GM21423 (cell line): ENCODE measurements around the gene GIMD1.
"Not testable (repeated sequence)": the region's sequence is repeated elsewhere in the genome, so short reads cannot be mapped to it uniquely, and the experiment has no call there.

ENCODE experiments used
- ATAC-seq: cut with Tn5 transposase; IDR thresholded peaks from one replicate; pipeline ENCODE4 v1.9.1; 2021; ENCODE audit warnings: mild to moderate bottlenecking, moderate library complexity; ENCODE audit not compliant: unreplicated experiment

Gene GIMD1

DNA sequence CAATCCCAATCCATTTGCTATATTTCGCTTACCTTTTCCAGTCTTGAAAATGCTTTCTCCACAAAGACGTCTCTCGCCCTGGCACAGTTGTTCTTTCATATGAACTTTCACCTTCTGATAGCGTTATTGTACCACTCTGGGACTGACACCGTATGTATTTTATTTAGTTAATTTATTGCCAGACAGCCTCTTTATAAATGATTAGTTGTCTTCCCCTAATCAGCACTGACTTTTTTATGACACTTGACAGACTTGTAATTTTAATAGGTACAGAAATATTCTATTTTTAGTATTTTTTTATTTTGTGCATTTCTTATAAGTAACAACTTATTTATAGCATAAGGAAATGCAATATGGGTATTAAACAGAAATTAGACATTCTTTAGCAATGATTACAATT is at the start of gene GIMD1:
TSS of gene GIMD1 (minus strand) at position 101 of the 400 bp plus-strand sequence. CDS start 1,343 bp downstream, outside the sequence.
- no peak for ATAC-seq

GRCh38 chr4:106414366-106414765 is 45.8 kb upstream of the GIMD1 start:
- ATAC-seq: no peak

DNA sequence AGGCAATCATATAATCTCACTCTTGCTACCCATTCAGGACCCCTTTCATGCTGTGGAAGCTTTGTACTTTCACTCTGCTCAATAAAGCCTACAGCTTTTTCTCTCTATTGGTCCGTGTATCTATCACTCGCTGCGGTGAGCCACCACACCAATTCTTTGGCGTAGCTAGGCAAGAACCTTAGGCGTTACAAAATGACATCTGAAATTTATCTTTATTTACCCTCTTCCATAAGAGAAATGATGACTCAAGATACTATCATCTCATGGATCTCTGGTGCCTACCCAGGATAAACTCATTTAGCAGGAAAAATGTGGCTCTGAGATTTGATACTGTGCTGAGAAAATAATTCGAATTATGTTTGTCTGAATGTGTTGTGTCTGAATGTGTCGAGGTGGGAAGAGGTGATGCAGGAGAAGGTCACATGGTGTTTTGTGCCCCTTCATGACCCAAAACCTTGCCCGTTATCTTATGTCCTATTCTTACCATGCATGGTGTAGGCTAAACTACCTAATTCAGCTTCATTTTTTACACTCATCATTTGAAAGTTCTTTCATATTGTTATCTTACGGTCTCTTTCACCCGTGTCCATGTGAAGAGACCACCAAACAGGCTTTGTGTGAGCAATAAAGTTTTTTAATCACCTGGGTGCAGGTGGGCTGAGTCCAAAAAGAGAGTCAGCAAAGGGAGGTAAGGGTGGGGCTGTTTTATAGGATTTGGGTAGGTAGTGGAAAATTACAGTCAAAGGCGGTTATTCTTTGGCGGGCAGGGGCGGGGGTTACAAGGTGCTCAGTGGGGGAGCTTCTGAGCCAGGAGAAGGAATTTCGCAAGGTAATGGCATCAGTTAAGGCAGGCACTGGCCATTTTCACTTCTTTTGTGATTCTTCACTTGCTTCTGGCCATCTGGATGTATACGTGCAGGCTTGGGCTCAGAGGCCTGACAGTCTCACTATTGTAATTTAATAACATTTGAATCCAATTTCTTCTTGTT is 41.6 kb upstream of the GIMD1 start:
- no peak for ATAC-seq

DNA sequence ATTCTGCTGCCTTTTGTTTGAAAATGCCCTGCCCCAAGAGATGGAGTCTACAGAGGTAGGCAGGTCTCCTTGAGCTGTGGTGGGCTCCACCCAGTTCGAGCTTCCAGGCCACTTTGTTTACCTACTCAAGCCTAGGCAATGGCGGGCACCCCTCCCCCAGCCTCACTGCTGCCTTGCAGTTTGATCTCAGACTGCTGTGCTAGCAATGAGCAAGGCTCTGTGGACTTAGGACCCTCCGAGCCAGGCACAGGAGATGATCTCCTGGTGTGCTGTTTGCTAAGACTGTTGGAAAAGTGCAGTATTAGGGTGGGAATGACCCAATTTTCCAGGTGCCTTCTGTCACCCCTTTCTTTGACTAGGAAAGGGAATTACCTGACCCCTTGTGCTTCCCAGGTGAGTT is 39.4 kb upstream of the GIMD1 start:
- not testable (repeated sequence) for ATAC-seq

GRCh38 chr4:106401157-106401556 is 32.6 kb upstream of the GIMD1 start:
- ATAC-seq: no peak

DNA sequence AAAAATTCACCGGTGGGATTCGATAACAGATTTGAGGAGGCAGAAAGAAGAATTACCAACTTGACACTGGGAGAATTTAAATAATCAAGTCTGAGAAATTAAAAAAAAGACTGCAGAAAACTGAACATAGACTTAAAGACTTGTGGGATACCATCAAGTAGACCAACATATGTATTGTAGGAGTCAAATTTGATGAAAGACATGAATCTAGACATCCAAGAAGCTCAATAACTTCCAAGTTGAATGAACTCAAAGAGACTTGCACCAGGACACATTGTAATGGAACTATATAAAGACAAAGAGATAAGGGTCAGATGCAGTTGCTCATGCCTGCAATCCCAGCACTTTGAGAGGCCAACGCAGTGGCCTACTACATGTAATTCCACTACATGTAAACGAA is 30.3 kb upstream of the GIMD1 start:
- ATAC-seq: not testable (repeated sequence)

GRCh38 chr4:106395582-106395981 is 27.0 kb upstream of the GIMD1 start:
- no peak for ATAC-seq

DNA sequence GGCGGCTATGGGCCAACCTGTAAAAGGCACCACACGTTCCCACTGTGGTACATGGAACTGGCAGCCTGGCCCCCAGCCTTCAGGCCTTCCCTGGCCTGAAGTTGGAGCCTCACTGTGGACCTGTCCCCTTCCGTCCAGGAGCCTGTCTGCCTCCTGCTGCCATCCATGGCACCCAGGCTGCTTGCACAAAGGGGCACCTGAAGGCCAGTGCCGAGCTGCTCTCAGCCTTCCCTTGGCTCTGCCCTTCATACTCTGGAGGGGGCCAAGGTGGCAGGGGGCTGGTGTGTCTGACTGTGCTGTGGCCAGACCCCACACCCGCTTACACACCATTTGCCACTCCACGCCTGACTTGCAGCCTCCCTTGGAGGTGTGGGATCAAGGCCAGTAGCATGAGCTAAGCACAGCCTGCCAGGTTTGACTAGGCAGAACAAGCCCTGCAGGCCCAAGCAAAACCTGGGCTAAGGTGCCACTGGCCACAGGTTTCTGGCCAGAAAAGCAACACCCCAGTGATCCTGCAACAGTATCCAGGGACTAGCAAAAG is 17.3 kb upstream of the GIMD1 start:
- ATAC-seq: no peak

- ATAC-seq: no peak
Observed at GRCh38 chr4:106384878-106385277, 16.3 kb upstream of the GIMD1 start.

DNA sequence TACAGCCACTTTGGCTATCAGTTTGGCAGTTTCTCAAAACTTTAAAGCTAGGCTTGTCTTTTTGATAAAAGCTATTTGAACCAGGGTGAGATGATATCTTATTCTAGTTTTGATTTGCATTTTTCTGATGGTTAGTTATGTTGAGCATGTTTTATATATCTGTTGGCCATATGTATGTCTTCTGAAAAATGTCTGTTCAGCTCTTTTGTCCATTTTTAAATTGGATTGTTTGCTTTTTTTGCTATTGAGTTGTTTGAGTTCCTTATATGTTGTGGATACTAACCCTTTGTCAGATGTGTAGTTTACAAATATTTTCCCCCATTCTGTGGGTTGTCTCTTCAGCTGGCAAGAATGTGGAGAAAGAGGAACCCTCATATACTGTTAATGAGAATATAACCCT is 11.6 kb upstream of the GIMD1 start:
- ATAC-seq: no peak

DNA sequence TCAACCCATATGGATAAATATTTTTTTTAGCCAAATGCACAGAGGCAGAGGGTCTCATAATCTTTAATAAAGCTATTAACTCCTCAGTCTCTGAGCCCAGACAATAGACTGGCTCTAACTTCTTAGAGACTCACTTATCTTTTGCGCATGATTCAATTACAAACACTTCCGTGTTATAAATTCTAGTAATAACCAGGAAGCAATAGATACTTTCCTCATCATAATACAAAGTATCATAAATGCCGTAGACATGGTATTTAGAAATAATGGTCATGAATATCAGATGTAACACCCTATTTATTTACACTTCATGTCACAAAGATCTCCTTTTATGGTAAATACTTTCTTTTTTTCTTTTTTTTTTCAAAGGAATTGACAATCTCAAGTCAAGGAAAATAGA is 4.4 kb upstream of the GIMD1 start:
- ATAC-seq: no peak

DNA sequence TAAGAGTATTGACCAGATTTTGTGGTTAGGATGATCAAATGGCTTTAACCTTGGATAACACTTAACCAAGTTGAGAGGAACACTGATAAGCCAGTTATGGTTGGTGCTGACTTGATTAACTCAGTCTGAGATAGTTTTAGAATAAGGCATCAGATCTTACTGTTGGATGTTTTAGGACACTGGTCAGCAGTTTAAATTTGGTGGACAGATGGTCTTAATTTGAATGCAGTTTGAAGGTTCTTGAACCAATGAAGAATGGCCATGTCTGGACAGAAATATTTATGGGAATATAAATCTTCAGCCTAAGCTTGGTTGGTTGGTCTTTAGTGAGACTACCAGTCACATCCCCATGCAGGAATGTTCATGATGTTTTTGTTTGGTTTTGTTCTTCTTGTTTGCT is 2.6 kb upstream of the GIMD1 start:
- ATAC-seq: no peak

DNA sequence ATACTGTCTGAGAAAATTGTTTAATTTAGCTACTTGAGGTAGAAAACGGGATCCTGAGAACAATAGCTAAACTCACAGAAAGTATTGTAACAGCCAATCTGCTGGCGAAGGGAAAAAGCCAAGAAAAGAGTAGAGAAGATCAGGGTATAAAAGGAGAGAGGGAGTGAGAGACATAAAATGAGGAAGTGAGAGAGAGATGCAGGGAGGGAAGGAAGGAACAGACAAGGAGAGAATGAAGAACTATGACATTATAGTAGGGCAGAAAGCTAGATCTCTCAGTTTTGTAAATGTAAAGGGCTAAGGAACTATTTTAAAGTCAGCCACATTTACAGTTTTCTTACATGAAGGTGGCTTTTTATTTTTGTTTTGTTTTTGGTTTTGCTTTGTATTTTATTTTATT is 1.6 kb upstream of the GIMD1 start:
- ATAC-seq: no peak

DNA sequence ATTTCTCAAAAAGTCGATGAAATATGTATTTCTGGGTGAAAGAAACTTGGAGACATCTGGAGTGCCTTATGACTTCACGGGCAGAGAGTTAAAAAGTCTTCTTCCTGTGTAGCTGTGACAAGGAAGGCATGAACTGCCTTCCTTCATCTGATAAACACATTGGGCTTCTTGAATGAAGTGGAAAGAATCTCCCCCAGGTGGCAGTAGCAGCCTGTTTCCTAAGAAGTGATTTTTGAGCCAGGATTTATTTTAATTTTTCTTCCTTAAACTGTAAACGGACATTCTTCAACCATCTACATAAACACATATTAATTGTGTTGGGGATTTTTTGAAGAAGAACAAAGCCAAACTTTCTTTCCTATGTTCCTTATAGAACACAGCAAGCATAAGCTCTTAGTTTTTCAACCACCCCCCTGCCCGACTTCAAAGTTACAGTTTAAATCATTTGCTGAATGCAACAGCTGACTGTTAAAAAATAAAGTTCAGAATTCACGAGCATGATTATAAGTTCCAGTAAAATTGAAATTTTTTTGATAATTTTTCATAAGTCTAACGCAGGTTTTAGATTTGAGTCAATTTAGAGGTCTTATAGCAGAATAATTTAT is 980 bp upstream of the GIMD1 start:
- peak; percentile 67 for ATAC-seq

DNA sequence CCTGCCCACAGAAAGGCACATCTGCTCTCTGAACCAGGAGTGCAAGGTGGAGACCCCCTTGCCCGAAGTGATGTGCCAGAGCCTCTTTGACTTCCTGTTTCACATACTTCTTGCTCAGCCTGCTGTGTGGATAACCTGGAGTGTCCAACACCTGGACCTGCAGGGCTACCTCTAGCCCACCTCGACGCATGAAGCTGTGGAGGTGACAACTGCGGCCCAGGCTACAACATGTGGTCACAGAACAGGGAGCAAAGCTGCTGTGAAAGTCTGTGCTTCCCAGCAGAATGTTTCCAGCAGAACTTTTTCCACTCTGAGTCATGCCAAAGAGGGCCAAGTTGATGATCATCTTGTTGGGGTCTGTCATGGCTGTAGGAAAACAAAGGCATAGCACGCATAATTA is 1.5 kb downstream of the GIMD1 start:
- no peak for ATAC-seq

DNA sequence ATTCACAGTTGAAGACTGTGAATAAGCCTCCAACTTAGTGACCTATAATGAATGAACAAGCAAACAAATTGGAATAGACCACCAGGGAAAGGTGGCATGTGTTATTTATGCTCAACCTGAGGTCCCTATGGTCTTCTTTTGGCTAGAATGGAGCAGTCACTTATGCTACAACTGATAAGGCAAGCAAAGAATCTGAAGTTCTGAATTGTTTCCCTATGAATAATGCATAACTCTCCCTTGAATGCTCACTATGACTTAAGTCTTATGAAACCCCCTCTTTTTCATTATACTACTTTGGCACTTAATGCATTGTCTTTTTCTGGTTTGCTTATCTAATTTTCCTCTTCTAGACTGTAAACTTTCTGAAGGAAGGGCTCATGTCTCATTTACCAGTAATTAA is 2.6 kb downstream of the GIMD1 start:
- no peak for ATAC-seq

DNA sequence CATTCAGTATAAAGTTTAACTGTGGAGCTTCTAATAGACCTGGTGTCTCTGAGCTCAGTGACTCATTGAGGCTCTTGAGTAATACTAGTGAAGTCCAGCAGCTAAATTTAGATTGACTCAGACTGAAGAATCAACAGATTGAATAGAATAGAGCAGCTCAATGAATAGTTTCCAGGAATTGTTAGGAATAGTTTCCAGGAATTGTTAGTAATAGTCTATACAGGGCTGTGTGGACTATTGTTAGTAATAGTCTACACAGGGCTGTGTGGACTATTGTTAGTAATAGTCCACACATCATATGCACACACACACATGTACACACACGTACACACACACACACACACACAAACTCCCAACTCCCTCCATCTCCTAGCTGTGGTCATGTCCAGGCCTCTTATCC is 3.0 kb downstream of the GIMD1 start:
- ATAC-seq: no peak

DNA sequence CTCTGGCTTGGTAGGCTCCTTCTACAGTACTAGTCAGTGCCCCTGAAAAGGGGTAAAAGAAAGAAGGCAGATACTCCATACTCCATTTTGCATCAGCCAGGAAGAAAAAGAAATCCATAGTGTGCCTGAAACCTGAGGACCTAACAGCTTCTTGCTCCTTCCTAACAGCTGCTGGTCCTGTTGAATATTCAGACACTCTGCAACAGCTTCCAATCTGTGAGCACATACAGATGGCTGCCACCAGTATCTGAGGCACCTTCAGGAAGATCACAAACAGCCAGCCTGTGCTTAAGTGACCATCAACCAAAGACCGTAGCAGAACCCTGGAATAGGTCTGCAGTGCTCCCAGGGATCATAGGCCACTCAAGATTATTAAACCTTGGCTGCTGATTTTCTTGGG is 4.3 kb downstream of the GIMD1 start:
- no peak for ATAC-seq

DNA sequence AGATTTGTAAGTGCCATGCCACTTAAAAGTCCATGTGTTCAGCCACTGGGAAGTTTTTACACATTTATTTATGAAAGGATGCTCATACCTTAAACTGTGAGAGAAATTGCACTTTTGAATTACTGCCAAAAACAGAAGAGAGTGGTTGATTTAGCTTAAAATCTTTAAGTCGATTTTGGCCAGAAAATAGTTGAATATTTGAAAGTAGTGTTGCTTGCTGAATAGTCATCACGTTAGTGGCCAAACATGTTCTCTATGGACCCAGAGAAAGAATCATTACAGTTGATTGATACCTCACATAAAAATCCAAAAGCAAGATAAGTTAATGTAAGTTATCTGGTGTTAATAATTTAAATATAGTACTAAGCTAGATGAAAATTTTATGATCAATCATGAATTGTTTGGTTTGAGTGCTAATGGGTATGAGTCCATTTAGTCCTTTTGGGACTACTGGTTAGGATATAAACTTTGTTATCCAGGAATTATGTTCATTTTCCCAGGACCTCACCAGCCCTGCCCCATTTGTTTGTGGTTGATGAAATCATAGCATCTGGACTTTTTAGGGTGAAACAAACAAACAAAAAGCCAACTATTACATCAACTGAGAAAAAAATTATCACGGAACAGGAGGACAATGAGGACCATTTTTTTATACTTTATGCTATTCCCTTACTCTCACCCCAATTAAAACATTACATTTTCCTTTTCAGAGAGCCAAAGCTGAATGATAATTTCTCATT is 6.3 kb downstream of the GIMD1 start:
- ATAC-seq: no peak

- ATAC-seq: no peak
Observed at GRCh38 chr4:106358899-106359298, 9.7 kb downstream of the GIMD1 start.

- ATAC-seq: no peak
Observed at GRCh38 chr4:106355193-106355592, 13.4 kb downstream of the GIMD1 start.
